Fibroblast of peridontal ligament (primary cell): Measurements from ENCODE around the gene ZNF735.
"Not testable (repeated sequence)": the region's sequence is repeated elsewhere in the genome, so short reads cannot be mapped to it uniquely, and the experiment has no call there.

Experiments
- DNase-seq: peaks from one replicate; pipeline ENCODE4 v3.0.0-alpha.2; 2010; ENCODE audit errors: extremely low read depth

Gene ZNF735

DNA sequence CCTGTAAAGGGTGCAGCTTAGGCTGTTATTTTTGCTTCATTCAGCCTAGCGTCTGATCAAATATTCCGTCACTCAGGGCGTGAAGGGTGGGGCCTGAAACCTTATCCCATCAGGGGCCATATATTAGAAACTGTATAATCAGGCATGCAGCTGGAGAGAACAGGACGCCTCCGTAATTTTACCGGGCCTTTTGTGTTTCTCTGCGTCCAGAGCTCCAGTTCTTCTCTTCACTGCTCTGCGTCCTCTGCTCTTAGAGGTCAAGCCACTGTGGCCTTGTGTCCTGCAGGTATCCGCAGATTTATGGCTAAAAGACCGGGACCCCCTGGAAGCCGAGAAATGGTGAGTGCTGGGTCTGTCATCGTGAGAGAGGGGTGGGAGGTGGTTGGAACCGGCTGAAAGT is at the start of gene ZNF735:
Gene ZNF735 (plus strand): TSS at position 301 of the 400 bp plus-strand sequence. CDS start 0 bp downstream, at position 301.
- DNase-seq, result no peak

DNA sequence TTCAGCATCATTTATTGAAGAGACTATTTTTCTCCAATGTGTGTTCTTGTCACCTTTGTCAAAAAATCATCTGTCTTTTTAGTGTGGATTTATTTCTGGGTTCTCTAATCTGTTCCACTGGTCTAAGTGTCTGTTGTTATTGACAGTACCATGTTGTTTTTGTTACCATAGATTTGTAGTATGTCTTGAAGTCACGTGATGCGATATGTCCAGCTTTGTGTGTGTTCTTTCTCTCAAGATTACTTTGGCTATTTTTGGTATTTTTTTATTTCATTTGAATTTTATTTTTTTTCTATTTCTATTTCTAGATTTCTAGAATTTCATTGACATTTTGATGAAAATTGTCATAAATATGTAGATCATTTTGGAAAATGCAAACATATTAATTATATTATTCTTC is 36.0 kb upstream of the ZNF735 start:
- not testable (repeated sequence) for DNase-seq

DNA sequence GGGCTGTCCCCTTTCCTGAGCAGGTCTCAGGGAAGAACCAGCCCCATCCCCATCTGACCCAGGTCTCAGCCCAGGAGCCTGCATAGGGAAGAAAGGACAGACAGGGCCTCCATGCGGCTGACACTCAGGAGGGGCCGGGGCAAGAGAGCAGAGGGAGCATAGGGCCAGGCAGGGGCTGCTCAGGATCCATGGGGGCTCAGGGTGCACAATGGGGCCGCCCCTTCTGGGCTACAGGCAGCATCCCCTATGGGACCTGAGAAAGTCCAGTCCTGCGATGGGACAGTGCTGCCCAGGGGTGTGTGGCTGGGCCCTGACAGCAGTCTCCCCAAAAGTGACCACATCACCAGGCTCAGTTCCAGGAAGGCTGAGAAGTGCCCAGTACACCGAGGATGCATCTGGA is 32.7 kb upstream of the ZNF735 start:
- DNase-seq, result no peak

DNA sequence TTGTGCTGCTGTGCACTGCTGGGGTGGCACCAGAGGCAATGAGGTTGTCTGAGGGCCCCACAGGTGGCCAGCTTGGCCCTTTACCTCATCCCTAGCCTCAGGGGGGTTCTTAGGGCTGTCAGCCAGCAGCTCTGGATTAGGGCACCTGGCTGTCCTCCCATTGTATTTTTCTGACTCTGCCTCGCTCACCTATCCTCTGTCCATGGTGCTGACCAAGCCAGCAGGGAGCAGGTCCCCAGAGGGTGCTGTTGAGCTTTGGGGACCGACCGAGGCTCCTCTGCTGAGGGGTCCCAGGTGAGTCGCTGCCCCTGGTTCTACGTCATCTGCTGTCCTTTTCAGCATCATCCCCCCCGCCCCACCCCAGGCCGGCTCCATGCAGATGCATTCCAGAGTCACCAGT is 32.1 kb upstream of the ZNF735 start:
- no peak for DNase-seq

DNA sequence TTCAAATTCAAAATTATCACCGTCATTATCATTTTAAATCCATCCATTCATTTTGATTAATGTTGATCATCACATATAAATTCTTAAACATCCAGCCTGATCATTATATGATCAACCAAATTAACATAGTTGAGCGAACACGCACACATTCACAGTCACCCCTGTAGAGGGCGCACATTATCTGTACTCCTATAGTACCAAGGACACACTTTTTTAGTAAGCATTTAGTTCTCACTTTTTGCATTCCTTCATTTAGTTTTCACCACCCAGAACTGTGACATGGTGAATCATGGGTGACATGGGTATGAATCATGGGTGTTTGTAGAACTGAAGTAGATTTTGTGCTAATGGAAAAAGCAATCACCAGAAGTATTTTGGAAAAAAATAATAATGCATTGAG is 26.0 kb upstream of the ZNF735 start:
- no peak for DNase-seq

DNA sequence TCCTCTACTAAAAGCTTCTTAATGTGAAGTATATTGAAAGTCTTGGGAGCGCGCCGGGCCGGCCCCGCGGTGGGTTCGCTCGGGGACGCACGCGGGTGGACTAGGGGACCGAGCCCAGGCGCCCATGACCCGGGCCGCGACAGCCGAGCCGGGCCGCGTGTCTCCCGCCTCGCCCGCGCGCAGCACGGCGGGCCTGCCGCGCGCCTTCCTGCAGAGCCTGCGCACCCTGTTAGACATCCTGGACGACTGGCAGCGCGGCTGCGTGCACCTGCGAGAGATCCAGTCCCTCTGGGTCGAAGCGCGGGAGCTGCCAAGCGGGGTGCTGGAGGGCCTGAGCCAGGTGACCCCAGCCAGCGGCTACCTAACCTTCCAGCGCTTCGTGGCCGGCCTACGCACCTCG is 25.4 kb upstream of the ZNF735 start:
- no peak for DNase-seq

DNA sequence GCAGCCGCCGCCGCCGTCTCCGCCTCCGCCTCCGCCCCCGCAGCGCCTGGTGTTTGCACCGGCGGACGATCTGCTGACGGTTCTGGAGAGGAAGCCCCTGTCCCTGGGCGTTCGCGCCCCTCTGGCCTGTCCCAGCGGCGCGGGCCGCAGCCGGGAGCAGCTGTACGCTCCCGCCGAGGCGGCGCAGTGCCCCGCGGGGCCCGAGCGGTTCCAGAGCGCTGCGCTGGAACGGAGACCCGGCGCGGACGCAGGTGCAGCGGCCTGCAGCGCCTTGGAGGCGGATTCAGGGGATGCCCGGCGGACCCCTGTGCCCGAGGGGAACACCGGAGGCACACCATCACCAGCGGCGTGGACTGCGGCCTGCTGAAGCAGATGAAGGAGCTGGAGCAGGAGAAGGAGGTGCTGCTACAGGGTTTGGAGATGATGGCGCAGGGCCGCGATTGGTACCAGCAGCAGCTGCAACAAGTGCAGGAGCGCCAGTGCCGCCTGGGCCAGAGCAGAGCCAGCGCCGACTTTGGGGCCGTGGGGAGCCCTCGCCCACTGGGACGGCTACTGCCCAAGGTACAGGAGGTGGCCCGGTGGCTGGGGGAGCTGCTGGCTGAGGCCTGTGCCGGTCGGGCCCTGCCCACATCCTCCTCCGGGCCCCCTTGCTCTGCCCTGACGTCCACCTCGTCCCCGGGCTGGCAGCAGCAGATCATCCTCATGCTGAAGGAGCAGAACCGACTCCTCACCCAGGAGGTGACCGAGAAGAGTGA is 24.8 kb upstream of the ZNF735 start:
- DNase-seq, result no peak

DNA sequence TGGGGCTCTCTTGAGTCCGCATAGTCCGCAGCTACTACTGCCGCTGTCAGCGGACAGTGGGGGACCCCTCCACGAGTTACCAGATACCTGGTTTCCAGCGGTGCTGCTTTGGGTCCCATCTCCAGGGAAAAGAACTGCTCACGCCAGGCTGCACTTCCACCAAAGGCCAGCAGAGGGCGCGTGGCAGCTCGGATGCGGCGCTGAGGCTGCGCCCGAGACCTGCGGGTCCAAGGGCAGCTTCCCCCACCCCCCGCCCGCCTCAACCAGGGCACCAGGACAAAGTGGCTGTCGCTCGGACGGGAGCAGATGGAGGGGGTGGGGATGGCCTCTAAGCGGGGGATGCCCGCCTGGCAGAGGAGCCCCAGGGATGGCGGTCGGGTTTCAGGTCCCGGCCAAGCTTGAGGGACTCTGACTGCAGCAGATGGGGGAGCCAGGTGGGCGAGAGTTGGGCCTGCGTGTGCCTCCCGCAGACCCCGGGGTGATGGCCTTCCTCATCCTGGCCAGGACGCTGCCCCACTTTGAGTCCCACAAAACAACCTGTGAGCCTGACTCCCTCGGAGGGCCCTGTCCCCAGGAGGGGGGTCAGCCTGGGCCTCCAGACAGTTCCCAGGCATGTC is 23.8 kb upstream of the ZNF735 start:
- DNase-seq, result no peak

DNA sequence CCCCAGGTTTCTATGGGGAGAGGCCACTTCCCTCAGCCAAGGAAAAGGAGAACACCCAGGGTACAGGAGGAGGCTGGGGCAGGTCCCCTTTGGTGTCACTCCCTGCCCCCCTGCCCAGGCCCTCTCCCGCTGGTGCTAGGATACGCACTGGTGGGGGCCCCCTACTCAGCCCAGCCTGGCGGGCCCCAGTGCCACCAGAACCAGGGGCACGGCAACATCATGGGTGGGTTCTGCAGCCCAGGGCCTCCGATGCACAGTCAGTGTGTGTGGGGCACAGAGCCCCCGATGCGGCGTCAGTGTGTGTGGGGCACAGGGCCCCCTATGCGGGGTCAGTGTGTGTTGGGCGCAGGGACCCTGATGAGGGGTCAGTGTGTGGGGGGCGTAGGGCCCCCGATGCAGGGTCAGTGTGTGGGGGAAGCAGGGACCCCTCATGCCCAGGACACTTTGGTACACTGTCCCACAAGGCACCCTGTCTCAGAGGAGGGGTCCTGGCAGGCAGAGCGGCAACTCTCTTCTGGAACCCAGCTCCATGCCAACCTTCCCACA is 23.1 kb upstream of the ZNF735 start:
- DNase-seq, result no peak

DNA sequence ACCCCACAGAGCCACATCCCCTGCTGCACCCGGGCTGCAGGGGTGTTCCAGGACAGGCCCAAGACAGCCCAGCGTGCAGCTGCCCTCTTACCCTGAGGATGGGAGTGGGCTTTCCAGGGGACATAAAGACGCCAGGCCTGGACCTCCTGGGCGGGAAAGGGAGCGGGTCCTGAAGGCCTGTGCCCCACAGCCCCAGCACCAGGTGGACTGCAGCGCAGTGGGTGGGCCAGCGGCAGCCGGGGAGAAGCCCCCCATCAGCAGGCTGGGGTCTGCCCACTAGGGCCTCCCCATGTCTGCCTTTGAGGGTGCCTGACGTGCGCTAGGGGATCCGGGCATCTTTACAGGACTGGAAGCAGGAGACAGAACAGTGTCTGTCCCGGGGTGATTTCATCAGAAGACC is 22.6 kb upstream of the ZNF735 start:
- no peak for DNase-seq

DNA sequence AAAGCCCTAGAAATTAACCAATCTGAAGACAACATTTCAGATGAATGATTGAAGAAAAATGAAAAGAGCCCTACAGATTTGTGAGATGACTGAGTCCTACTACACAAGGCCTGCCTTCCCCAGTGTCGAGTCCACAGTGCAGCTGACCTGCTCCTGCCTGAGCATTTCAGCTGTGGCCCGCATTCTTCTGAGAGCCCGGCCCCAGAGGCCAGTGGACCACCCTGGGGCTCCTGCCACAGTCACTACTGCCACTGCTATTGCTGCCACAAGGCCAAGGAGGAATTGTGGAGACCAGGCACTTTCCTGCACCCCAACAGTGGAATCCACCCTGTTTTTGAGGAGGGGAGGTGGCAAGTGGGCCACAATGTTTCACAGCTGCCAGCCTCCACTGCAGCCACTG is 19.6 kb upstream of the ZNF735 start:
- no peak for DNase-seq

DNA sequence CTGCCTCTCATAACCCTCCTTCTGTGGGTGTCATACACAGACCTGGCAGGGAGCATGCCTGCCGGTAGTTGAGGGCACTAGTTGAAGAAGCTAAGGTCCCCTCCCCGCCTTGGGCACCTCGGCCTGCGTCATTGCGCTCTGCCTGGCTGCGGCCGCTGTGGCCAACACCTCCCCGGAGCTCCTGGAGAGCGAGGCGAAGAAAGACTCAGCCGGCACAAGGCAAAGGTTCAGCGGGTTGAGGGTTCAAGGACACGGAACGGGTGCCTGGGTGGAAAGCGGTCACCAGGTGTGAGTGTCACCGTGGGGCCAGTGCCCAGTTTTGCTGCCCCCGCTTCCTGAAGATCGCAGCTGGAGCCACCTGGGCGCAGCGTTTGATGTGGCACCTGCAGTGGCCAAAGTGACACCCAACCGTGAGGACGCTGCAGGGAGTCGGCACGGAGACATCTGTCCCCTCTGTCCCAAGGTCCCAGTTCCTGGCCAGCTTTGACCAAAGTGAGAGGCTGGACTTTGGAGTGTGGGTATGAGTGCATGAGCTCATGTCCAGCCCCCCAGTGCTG is 14.8 kb upstream of the ZNF735 start:
- no peak for DNase-seq

DNA sequence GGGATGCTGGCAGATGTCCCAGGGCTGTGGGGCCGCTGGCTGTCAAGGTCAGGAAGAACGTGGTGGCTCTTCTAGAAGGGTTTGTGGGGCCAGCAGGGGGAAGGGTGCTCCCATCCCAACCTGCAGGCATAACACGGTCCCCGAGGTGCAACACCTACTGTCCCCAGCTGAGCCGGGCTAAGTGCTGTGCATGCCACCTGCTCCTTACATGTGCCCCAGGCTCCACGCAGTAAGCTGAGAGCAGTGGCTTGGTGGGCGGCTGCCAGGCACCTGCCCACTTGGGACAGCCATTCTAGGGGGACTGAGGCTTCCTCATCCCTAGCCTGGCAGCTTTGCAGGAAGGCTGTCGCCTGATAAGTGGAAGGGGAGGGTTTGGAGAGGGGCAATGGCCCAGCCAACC is 14.2 kb upstream of the ZNF735 start:
- no peak for DNase-seq

DNA sequence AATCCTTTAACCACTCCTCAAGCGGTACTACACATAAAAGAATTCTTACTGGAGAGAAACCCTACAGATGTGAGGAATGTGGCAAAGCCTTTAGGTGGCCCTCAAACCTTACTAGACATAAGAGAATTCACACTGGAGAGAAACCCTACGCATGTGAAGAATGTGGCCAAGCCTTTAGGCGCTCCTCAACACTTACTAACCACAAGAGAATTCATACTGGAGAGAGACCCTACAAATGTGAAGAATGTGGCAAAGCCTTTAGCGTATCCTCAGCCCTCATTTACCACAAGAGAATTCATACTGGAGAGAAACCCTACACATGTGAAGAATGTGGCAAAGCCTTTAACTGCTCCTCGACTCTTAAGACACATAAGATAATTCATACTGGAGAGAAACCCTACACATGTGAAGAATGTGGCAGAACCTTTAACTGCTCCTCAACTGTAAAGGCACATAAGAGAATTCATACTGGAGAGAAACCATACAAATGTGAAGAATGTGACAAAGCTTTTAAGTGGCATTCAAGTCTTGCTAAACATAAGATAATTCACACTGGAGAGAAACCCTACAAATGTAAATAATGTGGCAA is 12.8 kb downstream of the ZNF735 start:
- DNase-seq, result not testable (repeated sequence)

DNA sequence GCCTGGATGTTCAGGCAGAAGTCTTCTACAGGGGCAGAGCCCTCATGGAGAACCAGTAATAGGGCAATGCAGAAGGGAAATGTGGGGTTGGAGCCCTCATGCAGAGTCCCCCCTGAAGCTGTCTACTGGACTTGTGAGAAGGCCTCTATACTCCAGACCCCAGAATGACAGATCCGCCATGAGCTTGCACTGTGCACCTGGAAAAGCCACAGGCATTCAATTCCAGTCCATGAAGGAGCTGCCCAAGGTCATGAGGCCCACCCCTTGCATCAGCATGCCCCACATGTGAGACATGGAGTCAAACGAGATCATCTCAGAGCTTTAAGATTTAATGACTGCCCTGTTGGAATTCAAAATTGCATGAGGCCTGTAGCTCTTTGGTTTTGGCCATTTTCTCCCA is 16.4 kb downstream of the ZNF735 start:
- DNase-seq, result no peak

DNA sequence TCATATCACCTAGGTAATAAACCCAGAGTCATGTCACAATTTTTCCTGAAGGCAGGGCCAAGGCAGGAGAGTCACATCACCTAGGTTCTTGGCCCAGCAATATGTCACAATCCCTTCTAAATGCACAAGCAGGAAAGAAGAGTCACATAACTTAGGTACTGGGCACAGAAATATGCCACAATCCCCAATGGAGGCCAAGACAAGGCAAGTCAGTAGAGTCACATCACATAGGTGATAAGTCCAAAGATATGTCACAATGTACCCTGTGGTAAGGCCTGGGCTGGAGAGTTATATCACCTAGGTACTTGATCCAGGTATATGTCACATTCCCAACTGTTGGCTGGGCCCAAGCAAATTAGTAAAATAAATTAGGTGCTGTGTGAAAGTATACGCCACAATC is 21.2 kb downstream of the ZNF735 start, which contains the start of gene ZNF679:
Gene ZNF679 (plus strand): TSS at position 301 of the 400 bp plus-strand sequence. CDS start 20,644 bp downstream, outside the sequence.
- DNase-seq, result not testable (repeated sequence)

DNA sequence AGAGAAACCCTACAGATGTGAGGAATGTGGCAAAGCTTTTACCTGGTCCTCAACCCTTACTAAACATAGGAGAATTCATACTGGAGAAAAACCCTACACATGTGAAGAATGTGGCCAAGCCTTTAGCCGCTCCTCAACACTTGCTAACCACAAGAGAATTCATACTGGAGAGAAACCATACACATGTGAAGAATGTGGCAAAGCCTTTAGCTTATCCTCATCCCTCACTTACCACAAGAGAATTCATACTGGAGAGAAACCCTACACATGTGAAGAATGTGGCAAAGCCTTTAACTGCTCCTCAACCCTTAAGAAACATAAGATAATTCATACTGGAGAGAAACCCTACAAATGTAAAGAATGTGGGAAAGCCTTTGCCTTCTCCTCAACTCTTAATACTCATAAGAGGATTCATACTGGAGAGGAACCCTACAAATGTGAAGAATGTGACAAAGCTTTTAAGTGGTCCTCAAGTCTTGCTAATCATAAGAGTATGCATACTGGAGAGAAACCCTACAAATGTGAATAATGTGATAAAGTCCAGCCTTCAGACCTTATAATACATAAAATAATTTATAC is 59.4 kb downstream of the ZNF735 start:
- no peak for DNase-seq
